WTC11 (cell line): Measurements from ENCODE around the gene CTNND2. TPM values are rescaled to one million over a fixed set of nuclear protein-coding genes. Genes with fewer than 3 reads are reported as not detected.

ENCODE experiments used
- ATAC-seq: fragments of 200-7000 bp; cut with Tn5 transposase; 2 replicates; pipeline ENCODE4 v1.10.0; 2021; ENCODE audit warnings: mild to moderate bottlenecking, moderate library complexity
- CTCF ChIA-PET: fragments of 300-600 bp; sonication (Branson Sonifier 250); formaldehyde crosslinking; loops from one replicate; lab custom pipeline; 2021; ENCODE audit warnings: antibody characterized with exemption; lab: Charles Lee
- POLR2A ChIA-PET: fragments of 350-600 bp; sonication (Branson Sonifier 250); formaldehyde crosslinking; loops from one replicate; lab custom pipeline; 2021; ENCODE audit warnings: antibody characterized with exemption; lab: Charles Lee
- DNase-seq: peaks from one replicate; pipeline ENCODE4 v3.0.0; 2021; ENCODE audit warnings: low spot score
- H3K27ac Mint-ChIP-seq: 2 replicates; pipeline ENCODE4 v1.8.0; 2021; ENCODE audit warnings: mixed read lengths
- H3K27me3 Mint-ChIP-seq: 2 replicates; pipeline ENCODE4 v1.8.0; 2021; ENCODE audit warnings: low read depth, mild to moderate bottlenecking, moderate library complexity, mixed read lengths
- H3K36me3 Mint-ChIP-seq: 2 replicates; pipeline ENCODE4 v1.8.0; 2021; ENCODE audit warnings: mixed read lengths
- H3K4me1 Mint-ChIP-seq: 2 replicates; pipeline ENCODE4 v1.8.0; 2022; ENCODE audit warnings: mixed read lengths
- H3K4me3 Mint-ChIP-seq: 2 replicates; pipeline ENCODE4 v1.8.0; 2021; ENCODE audit warnings: mild to moderate bottlenecking, moderate library complexity, mixed read lengths
- H3K9me3 Mint-ChIP-seq: 2 replicates; pipeline ENCODE4 v1.8.0; 2021; ENCODE audit warnings: mixed read lengths
- AFF4 ChIP-seq: sonication (generic); formaldehyde crosslinking; IDR thresholded peaks from 2 replicates; pipeline ENCODE4 v1.8.1; 2023; ENCODE audit warnings: mild to moderate bottlenecking, missing genetic modification reagents, borderline replicate concordance
- ESRRA ChIP-seq: sonication (generic); formaldehyde crosslinking; IDR thresholded peaks from 2 replicates; pipeline ENCODE4 v1.8.1; 2022; ENCODE audit warnings: mild to moderate bottlenecking, missing genetic modification reagents, borderline replicate concordance
- ETV6 ChIP-seq: sonication (generic); formaldehyde crosslinking; IDR thresholded peaks from 2 replicates; pipeline ENCODE4 v1.8.1; 2022; ENCODE audit warnings: mild to moderate bottlenecking, missing genetic modification reagents
- GRHL2 ChIP-seq: fragments of 250-450 bp; sonication (Bioruptor Pico); IDR thresholded peaks from 2 replicates; pipeline ENCODE4 v1.8.0; 2022; ENCODE audit warnings: mild to moderate bottlenecking, moderate library complexity; ENCODE audit not compliant: insufficient replicate concordance, severe bottlenecking
- IRF2 ChIP-seq: sonication (generic); formaldehyde crosslinking; IDR thresholded peaks from 2 replicates; pipeline ENCODE4 v1.8.0; 2022; ENCODE audit warnings: low read depth, missing genetic modification reagents, borderline replicate concordance
- KAT7 ChIP-seq: sonication (generic); formaldehyde crosslinking; IDR thresholded peaks from 2 replicates; pipeline ENCODE4 v1.8.1; 2023; ENCODE audit warnings: missing genetic modification reagents, mild to moderate bottlenecking, borderline replicate concordance
- MXD4 ChIP-seq: fragments of 250-450 bp; sonication (Bioruptor Pico); IDR thresholded peaks from 2 replicates; pipeline ENCODE4 v1.8.0; 2021; ENCODE audit warnings: mild to moderate bottlenecking, moderate library complexity, borderline replicate concordance
- NFYB ChIP-seq: sonication (generic); formaldehyde crosslinking; conservative IDR thresholded peaks from 2 replicates; pipeline ENCODE4 v1.8.0; 2022; ENCODE audit warnings: low read depth, missing genetic modification reagents
- NR3C1 ChIP-seq: sonication (generic); formaldehyde crosslinking; conservative IDR thresholded peaks from 2 replicates; pipeline ENCODE4 v1.8.1; 2023; ENCODE audit warnings: low read depth, mild to moderate bottlenecking, missing genetic modification reagents
- OVOL2 ChIP-seq: fragments of 250-450 bp; sonication (Bioruptor Pico); IDR thresholded peaks from 2 replicates; pipeline ENCODE4 v1.9.0; 2021; ENCODE audit warnings: mild to moderate bottlenecking, borderline replicate concordance
- PRRX2 ChIP-seq: fragments of 250-450 bp; sonication (Bioruptor Pico); IDR thresholded peaks from 2 replicates; pipeline ENCODE4 v1.8.0; 2021; ENCODE audit warnings: mild to moderate bottlenecking
- STAT6 ChIP-seq: sonication (generic); formaldehyde crosslinking; conservative IDR thresholded peaks from 2 replicates; pipeline ENCODE4 v1.8.1; 2023; ENCODE audit warnings: mild to moderate bottlenecking, low read depth, missing genetic modification reagents, moderate library complexity
- ZBTB21 ChIP-seq: sonication (generic); formaldehyde crosslinking; IDR thresholded peaks from 2 replicates; pipeline ENCODE4 v1.8.1; 2023; ENCODE audit warnings: mild to moderate bottlenecking, missing genetic modification reagents, borderline replicate concordance
- total RNA-seq: library from RNA; stranded (reverse); gene quantifications from 3 replicates; pipeline ENCODE4 v1.2.3, GENCODE V29; 2021
- TF ChIP-seq, protein P1 (sequence below): sonication (generic); formaldehyde crosslinking; IDR thresholded peaks from 2 replicates; pipeline ENCODE4 v1.8.0; 2022; ENCODE audit warnings: mild to moderate bottlenecking, missing genetic modification reagents
- TF ChIP-seq, protein P2 (sequence below): sonication (generic); formaldehyde crosslinking; IDR thresholded peaks from 2 replicates; pipeline ENCODE4 v1.8.1; 2023; ENCODE audit warnings: mild to moderate bottlenecking, moderate library complexity, missing genetic modification reagents
- TF ChIP-seq, protein P3 (sequence below): sonication (generic); formaldehyde crosslinking; IDR thresholded peaks from 2 replicates; pipeline ENCODE4 v1.8.1; 2022; ENCODE audit warnings: low read depth, missing genetic modification reagents, borderline replicate concordance
- TF ChIP-seq, protein P4 (sequence below): sonication (generic); formaldehyde crosslinking; IDR thresholded peaks from 2 replicates; pipeline ENCODE4 v1.8.0; 2023; ENCODE audit warnings: missing genetic modification reagents, mild to moderate bottlenecking, borderline replicate concordance
- TF ChIP-seq, protein P5 (sequence below): fragments of 250-450 bp; sonication (Bioruptor Pico); conservative IDR thresholded peaks from 2 replicates; pipeline ENCODE4 v1.9.0; 2021; ENCODE audit warnings: mild to moderate bottlenecking

The CTNND2 gene
- total RNA-seq, 1 experiment from 2014 or later: 11.9 TPM

DNA sequence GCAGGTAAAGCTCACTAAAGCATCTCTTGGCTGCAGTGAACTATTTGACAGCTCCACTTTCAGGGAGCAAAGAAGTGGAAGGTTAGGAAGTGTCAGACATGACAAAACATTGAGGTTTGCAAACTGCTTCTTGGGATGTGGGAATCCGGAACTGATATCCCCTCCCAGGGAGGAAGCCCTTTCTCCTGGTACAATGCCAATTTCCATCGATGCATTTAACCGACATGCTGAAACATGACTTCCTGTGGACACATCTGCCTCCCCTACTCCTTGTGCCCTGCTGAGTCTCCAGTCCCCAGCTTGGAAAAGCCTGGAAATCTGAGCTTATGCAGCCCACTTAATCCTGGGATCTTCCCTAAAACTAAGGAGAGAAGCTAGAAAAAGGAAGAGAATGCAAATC, 820.1 kb downstream of the CTNND2 start (continued):
- TF ChIP-seq IRF2: no peak
- TF ChIP-seq, protein P1, sequence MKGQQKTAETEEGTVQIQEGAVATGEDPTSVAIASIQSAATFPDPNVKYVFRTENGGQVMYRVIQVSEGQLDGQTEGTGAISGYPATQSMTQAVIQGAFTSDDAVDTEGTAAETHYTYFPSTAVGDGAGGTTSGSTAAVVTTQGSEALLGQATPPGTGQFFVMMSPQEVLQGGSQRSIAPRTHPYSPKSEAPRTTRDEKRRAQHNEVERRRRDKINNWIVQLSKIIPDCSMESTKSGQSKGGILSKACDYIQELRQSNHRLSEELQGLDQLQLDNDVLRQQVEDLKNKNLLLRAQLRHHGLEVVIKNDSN (CRISPR knock-in tag): no peak

GRCh38 chr5:11082404-11082945, 821.8 kb downstream of the CTNND2 start:
- H3K4me1 Mint-ChIP-seq: 0 out of 2 replicates have a peak, but pooled peaks cover 9% of the 10 kb centered on the region
- H3K36me3 Mint-ChIP-seq: peaks cover under 1% of the 10 kb centered on the region
- POLR2A ChIA-PET: no interaction called here
- H3K27ac Mint-ChIP-seq: no peak overlapping the region
- ATAC-seq (no peak), DNase-seq (no peak)
- CTCF ChIA-PET: no interaction called here
- H3K9me3 Mint-ChIP-seq: peaks cover 1% of the 10 kb centered on the region
- no peaks in the 10 kb centered on the region for H3K27me3 Mint-ChIP-seq
- H3K4me3 Mint-ChIP-seq: no peak overlapping the region
- TF ChIP-seq, protein P2, sequence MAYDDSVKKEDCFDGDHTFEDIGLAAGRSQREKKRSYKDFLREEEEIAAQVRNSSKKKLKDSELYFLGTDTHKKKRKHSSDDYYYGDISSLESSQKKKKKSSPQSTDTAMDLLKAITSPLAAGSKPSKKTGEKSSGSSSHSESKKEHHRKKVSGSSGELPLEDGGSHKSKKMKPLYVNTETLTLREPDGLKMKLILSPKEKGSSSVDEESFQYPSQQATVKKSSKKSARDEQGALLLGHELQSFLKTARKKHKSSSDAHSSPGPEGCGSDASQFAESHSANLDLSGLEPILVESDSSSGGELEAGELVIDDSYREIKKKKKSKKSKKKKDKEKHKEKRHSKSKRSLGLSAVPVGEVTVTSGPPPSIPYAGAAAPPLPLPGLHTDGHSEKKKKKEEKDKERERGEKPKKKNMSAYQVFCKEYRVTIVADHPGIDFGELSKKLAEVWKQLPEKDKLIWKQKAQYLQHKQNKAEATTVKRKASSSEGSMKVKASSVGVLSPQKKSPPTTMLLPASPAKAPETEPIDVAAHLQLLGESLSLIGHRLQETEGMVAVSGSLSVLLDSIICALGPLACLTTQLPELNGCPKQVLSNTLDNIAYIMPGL (CRISPR knock-in tag): no peak
- TF ChIP-seq OVOL2 (CRISPR knock-in tag) (no peak), KAT7 (no peak), MXD4 (CRISPR knock-in tag) (no peak), ETV6 (no peak), ESRRA (CRISPR knock-in tag) (no peak), ZBTB21 (CRISPR knock-in tag) (no peak), AFF4 (CRISPR knock-in tag) (no peak), STAT6 (CRISPR knock-in tag) (no peak), GRHL2 (CRISPR knock-in tag) (no peak), NFYB (CRISPR knock-in tag) (no peak), PRRX2 (CRISPR knock-in tag) (no peak), NR3C1 (CRISPR knock-in tag) (no peak)
- TF ChIP-seq, protein P3, sequence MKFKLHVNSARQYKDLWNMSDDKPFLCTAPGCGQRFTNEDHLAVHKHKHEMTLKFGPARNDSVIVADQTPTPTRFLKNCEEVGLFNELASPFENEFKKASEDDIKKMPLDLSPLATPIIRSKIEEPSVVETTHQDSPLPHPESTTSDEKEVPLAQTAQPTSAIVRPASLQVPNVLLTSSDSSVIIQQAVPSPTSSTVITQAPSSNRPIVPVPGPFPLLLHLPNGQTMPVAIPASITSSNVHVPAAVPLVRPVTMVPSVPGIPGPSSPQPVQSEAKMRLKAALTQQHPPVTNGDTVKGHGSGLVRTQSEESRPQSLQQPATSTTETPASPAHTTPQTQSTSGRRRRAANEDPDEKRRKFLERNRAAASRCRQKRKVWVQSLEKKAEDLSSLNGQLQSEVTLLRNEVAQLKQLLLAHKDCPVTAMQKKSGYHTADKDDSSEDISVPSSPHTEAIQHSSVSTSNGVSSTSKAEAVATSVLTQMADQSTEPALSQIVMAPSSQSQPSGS (CRISPR knock-in tag): no peak
- TF ChIP-seq, protein P4, sequence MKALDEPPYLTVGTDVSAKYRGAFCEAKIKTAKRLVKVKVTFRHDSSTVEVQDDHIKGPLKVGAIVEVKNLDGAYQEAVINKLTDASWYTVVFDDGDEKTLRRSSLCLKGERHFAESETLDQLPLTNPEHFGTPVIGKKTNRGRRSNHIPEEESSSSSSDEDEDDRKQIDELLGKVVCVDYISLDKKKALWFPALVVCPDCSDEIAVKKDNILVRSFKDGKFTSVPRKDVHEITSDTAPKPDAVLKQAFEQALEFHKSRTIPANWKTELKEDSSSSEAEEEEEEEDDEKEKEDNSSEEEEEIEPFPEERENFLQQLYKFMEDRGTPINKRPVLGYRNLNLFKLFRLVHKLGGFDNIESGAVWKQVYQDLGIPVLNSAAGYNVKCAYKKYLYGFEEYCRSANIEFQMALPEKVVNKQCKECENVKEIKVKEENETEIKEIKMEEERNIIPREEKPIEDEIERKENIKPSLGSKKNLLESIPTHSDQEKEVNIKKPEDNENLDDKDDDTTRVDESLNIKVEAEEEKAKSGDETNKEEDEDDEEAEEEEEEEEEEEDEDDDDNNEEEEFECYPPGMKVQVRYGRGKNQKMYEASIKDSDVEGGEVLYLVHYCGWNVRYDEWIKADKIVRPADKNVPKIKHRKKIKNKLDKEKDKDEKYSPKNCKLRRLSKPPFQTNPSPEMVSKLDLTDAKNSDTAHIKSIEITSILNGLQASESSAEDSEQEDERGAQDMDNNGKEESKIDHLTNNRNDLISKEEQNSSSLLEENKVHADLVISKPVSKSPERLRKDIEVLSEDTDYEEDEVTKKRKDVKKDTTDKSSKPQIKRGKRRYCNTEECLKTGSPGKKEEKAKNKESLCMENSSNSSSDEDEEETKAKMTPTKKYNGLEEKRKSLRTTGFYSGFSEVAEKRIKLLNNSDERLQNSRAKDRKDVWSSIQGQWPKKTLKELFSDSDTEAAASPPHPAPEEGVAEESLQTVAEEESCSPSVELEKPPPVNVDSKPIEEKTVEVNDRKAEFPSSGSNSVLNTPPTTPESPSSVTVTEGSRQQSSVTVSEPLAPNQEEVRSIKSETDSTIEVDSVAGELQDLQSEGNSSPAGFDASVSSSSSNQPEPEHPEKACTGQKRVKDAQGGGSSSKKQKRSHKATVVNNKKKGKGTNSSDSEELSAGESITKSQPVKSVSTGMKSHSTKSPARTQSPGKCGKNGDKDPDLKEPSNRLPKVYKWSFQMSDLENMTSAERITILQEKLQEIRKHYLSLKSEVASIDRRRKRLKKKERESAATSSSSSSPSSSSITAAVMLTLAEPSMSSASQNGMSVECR (CRISPR knock-in tag): no peak
- TF ChIP-seq, protein P5, sequence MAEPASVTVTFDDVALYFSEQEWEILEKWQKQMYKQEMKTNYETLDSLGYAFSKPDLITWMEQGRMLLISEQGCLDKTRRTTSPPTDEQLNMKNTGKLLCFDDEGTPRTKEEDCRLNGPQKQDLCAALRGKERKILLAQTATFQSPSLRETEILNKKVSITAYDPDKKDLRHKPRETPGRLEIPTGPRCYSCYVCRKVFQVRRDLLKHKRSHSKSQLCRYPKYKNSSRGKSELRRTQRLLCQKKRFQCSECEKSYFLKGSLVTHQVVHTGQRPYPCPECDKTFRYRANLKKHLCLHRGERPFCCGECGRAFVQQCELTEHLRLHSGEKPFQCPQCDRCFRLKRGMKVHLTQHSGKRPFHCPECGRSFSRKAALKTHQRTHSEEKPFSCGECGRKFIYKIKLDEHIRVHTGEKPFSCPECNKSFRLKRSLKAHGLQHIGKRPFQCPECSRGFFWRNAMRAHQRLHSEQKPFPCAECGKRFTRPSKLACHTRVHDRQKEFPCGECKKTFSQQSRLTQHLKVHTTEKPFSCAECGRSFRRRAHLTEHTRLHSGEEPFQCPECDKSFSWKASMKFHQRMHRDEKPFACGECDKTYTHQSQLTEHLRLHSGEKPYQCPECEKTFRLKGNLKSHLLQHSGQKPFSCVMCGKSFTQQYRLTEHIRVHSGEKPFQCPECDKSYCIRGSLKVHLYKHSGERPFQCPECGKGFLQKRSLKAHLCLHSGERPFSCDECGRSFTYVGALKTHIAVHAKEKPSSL (CRISPR knock-in tag): no peak
